ENCODE data around the gene RGS12.

- no peak for TF ChIP-seq CTCF (IDR thresholded peaks at IDR 0.05)
- TF ChIP-seq POLR2AphosphoS5 (IDR thresholded peaks at IDR 0.05; ENCODE audit: insufficient read depth in 1 of 2, low read depth in 1 of 2): no peak
- no peak for TF ChIP-seq POLR2A (IDR thresholded peaks at IDR 0.05)
Observed at GRCh38 chr4:3257556-3258482, 35.0 kb upstream of the RGS12 start.

Measured in vagina (tissue), 2 donors.